ENCODE data around the gene SCN2B. TPM values are rescaled to one million over a fixed set of nuclear protein-coding genes. Genes with fewer than 3 reads are reported as not detected.

Gene SCN2B
- polyA plus RNA-seq, 1 donor from 2014 or later = 1.1 TPM

DNA sequence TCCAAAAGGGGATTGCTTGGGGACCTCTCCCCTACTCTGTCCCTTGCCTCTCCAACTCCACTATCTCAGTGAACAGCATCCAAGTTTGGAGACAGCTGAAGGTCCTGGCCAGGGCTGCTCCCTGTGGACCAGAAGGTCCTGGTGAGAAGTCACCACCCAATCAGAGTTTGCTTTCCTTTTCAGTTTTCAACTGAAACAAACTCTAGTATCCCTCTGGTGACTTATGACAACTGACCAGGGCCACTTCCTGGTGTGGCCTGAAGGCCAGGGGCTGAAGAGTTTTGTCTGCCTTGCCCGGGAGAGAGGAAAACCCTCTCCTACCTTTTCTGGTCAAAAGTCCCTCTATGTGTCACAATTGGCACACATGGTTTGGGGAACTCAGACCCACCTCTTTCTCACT, 43.3 kb upstream of the SCN2B start:
- TF ChIP-seq SMC3 (conservative IDR thresholded peaks at IDR 0.05; ENCODE audit: poor library complexity) (no peak), POLR2AphosphoS5 (IDR thresholded peaks at IDR 0.05) (no peak), EZH2 (IDR thresholded peaks at IDR 0.05; ENCODE audit: borderline replicate concordance, insufficient read depth, low read length, poor library complexity, severe bottlenecking) (no peak), EP300 (conservative IDR thresholded peaks at IDR 0.05; ENCODE audit: poor library complexity, severe bottlenecking) (no peak), TAF1 (IDR thresholded peaks at IDR 0.05; ENCODE audit: low read depth) (no peak), MXI1 (conservative IDR thresholded peaks at IDR 0.05; ENCODE audit: poor library complexity, severe bottlenecking) (no peak), RAD21 (conservative IDR thresholded peaks at IDR 0.05) (no peak)
- TF ChIP-seq, protein P1, sequence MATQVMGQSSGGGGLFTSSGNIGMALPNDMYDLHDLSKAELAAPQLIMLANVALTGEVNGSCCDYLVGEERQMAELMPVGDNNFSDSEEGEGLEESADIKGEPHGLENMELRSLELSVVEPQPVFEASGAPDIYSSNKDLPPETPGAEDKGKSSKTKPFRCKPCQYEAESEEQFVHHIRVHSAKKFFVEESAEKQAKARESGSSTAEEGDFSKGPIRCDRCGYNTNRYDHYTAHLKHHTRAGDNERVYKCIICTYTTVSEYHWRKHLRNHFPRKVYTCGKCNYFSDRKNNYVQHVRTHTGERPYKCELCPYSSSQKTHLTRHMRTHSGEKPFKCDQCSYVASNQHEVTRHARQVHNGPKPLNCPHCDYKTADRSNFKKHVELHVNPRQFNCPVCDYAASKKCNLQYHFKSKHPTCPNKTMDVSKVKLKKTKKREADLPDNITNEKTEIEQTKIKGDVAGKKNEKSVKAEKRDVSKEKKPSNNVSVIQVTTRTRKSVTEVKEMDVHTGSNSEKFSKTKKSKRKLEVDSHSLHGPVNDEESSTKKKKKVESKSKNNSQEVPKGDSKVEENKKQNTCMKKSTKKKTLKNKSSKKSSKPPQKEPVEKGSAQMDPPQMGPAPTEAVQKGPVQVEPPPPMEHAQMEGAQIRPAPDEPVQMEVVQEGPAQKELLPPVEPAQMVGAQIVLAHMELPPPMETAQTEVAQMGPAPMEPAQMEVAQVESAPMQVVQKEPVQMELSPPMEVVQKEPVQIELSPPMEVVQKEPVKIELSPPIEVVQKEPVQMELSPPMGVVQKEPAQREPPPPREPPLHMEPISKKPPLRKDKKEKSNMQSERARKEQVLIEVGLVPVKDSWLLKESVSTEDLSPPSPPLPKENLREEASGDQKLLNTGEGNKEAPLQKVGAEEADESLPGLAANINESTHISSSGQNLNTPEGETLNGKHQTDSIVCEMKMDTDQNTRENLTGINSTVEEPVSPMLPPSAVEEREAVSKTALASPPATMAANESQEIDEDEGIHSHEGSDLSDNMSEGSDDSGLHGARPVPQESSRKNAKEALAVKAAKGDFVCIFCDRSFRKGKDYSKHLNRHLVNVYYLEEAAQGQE (IDR thresholded peaks at IDR 0.05; ENCODE audit: borderline replicate concordance) = no peak
- TF ChIP-seq, protein P2, sequence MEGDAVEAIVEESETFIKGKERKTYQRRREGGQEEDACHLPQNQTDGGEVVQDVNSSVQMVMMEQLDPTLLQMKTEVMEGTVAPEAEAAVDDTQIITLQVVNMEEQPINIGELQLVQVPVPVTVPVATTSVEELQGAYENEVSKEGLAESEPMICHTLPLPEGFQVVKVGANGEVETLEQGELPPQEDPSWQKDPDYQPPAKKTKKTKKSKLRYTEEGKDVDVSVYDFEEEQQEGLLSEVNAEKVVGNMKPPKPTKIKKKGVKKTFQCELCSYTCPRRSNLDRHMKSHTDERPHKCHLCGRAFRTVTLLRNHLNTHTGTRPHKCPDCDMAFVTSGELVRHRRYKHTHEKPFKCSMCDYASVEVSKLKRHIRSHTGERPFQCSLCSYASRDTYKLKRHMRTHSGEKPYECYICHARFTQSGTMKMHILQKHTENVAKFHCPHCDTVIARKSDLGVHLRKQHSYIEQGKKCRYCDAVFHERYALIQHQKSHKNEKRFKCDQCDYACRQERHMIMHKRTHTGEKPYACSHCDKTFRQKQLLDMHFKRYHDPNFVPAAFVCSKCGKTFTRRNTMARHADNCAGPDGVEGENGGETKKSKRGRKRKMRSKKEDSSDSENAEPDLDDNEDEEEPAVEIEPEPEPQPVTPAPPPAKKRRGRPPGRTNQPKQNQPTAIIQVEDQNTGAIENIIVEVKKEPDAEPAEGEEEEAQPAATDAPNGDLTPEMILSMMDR (IDR thresholded peaks at IDR 0.05; ENCODE audit: poor library complexity, severe bottlenecking) = no peak
- Histone ChIP-seq H3F3A (ENCODE audit: insufficient read depth, low read length, poor library complexity, severe bottlenecking) (no peaks in the 10 kb centered on the region), H3K79me2 (replicated peaks; ENCODE audit: insufficient read depth, low read length) (no peaks in the 10 kb centered on the region), H4K20me1 (ENCODE audit: insufficient read depth) (no peaks in the 10 kb centered on the region), H3K4me2 (ENCODE audit: low read length) (no peak overlapping the region), H3K36me3 (ENCODE audit: insufficient read depth, low read length) (no peaks in the 10 kb centered on the region), H3K9me2 (ENCODE audit: insufficient read depth, low read length) (no peaks in the 10 kb centered on the region), H3K9me3 (ENCODE audit: low read length) (no peaks in the 10 kb centered on the region), H3K9ac (ENCODE audit: low read length) (no peak overlapping the region), H3K27ac (ENCODE audit: low read length) (no peak overlapping the region), H2AFZ (ENCODE audit: low read depth, low read length) (no peak overlapping the region), H3K4me3 (ENCODE audit: low read length) (no peak overlapping the region), H3K27me3 (ENCODE audit: insufficient read depth, low read depth, low read length) (no peaks in the 10 kb centered on the region)

DNA sequence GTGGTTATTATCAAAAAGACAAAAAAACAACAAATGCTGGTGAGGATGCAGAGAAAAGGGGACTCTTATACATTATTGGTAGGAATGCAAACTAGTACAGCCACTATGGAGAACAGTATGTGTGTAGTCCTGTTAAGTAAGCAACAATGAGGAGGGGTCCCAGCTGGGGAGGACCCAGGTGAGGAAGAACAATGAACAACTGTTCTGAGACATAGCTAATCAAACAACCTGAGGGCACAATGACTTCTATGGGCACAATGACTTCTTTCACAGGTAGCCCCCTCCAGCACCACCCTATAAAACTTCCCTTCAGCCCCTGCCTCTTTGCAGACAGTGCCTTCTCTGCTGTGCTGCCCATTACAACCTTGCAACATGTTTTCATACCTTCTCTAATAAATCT, 42.8 kb upstream of the SCN2B start:
- H3K4me3 ChIP-seq (ENCODE audit: low read length) = no peak overlapping the region
- no peaks in the 10 kb centered on the region for H3K27me3 ChIP-seq (ENCODE audit: insufficient read depth, low read depth, low read length)
- H3K79me2 ChIP-seq (replicated peaks; ENCODE audit: insufficient read depth, low read length) = no peaks in the 10 kb centered on the region
- H3K9ac ChIP-seq (ENCODE audit: low read length) = no peak overlapping the region
- H3K9me2 ChIP-seq (ENCODE audit: insufficient read depth, low read length) = no peaks in the 10 kb centered on the region
- H3K36me3 ChIP-seq (ENCODE audit: insufficient read depth, low read length) = no peaks in the 10 kb centered on the region
- H3K4me2 ChIP-seq (ENCODE audit: low read length) = no peak overlapping the region
- H3K27ac ChIP-seq (ENCODE audit: low read length) = no peak overlapping the region
- H3K9me3 ChIP-seq (ENCODE audit: low read length) = no peaks in the 10 kb centered on the region
- H4K20me1 ChIP-seq (ENCODE audit: insufficient read depth) = no peaks in the 10 kb centered on the region
- H3F3A ChIP-seq (ENCODE audit: insufficient read depth, low read length, poor library complexity, severe bottlenecking) = no peaks in the 10 kb centered on the region
- TF ChIP-seq, protein P2 (IDR thresholded peaks at IDR 0.05; ENCODE audit: poor library complexity, severe bottlenecking) = no peak
- no peak for TF ChIP-seq POLR2AphosphoS5 (IDR thresholded peaks at IDR 0.05)
- TF ChIP-seq, protein P1 (IDR thresholded peaks at IDR 0.05; ENCODE audit: borderline replicate concordance) = no peak
- TF ChIP-seq TAF1 (IDR thresholded peaks at IDR 0.05; ENCODE audit: low read depth) = no peak
- no peak for TF ChIP-seq EP300 (conservative IDR thresholded peaks at IDR 0.05; ENCODE audit: poor library complexity, severe bottlenecking)
- no peak for TF ChIP-seq EZH2 (IDR thresholded peaks at IDR 0.05; ENCODE audit: borderline replicate concordance, insufficient read depth, low read length, poor library complexity, severe bottlenecking)
- no peak overlapping the region for H2AFZ ChIP-seq (ENCODE audit: low read depth, low read length)

All from neural cell (in vitro differentiated cells).